ENCODE results near the gene TADA1.

Gene TADA1

DNA sequence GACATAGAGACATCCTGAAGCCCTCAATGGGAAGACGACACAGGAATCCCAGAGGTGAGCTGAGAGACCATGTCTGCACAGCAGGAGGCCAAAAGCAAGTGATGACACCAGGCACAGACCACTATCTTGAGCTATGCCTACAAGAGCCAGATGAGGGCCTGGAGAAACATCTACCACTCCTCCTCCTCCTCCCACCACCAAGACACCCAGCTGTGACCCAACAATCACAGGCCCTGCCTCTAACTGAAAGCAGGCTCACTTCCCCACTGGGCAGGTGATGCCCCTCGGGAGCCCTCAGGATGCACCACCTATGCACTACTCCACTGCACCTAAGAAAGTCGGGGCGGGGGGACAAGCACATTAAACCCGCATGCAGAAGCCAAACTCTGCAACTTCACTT, 16.5 kb downstream of the TADA1 start:
- no peak for DNase-seq (ENCODE audit: low spot score)
- TF ChIP-seq, protein P1, sequence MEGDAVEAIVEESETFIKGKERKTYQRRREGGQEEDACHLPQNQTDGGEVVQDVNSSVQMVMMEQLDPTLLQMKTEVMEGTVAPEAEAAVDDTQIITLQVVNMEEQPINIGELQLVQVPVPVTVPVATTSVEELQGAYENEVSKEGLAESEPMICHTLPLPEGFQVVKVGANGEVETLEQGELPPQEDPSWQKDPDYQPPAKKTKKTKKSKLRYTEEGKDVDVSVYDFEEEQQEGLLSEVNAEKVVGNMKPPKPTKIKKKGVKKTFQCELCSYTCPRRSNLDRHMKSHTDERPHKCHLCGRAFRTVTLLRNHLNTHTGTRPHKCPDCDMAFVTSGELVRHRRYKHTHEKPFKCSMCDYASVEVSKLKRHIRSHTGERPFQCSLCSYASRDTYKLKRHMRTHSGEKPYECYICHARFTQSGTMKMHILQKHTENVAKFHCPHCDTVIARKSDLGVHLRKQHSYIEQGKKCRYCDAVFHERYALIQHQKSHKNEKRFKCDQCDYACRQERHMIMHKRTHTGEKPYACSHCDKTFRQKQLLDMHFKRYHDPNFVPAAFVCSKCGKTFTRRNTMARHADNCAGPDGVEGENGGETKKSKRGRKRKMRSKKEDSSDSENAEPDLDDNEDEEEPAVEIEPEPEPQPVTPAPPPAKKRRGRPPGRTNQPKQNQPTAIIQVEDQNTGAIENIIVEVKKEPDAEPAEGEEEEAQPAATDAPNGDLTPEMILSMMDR (IDR thresholded peaks at IDR 0.05; ENCODE audit: extremely low read depth, missing control alignments) = no peak

DNA sequence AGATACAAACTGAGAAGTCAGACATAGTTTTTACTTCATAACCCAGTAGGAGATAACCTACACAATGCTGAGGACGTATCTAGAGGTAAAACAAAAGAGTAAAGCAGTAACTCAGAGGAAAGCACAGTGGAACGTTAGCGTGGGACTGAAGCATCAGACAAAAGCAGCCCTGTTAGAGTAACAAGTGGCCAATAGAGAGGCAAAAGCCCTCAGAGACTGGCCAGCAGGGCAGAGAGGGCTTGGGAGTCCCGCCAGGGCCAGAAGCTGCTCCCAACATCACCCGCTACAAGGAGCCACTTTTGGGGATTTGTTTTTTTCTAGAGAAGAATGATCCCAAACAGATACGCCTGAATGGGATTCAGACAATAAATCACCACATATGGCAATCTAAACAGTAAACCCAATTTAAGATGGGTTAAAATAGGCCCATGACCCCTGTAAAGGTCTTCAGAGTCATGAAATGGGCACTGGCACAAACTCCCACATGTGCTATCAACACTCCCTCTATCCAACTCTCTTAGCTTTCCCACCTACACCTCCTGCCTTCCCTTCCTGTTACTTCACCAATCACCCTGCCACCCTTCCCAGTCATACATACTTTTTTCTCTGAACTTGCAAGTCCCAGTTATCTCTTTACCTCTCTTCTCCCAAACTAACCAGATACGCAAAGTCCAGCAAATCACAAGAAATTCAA, 17.2 kb downstream of the TADA1 start:
- TF ChIP-seq, protein P1 (IDR thresholded peaks at IDR 0.05; ENCODE audit: extremely low read depth, missing control alignments) = no peak
- no peak for DNase-seq (ENCODE audit: low spot score)

DNA sequence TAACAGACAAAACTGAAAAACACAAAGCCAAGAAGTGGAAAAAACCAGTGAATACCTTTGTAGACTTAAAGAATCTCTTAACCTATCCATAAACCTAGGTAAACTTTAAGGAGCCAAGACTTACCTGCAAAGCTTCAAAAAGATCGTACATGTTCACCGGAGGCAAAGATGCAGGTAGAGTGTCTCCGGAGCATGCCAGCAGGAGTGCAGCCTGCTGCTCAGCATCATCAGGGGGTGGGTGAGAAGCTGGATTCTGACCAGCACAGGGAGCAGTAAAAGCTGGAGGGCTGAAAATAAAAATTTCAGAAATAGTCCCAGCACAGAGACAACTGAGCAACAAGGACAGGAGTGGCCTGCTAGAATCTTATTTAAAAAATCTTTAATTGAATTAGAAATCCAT, 18.1 kb downstream of the TADA1 start:
- TF ChIP-seq, protein P1 (IDR thresholded peaks at IDR 0.05; ENCODE audit: extremely low read depth, missing control alignments) = no peak
- DNase-seq (ENCODE audit: low spot score) = no peak

DNA sequence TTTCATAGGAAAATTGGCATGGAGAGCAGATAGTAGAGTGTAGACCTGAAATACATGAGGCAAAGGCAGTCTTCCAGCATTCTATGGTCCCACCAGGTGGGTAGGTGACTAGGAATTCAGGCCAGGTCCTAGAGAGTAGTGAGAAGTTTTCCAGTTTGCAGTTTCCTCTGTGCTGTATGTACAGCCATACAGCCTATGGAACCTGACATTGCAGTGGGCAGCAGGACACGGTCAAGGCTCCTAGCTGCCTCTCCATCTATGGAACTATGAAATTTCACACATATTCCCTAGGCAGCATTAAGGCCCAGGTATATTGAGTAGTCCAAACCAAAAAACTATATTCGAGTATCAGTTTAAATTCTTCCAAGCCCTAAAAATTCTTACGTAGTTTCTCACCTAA, 20.5 kb downstream of the TADA1 start:
- TF ChIP-seq, protein P1 (IDR thresholded peaks at IDR 0.05; ENCODE audit: extremely low read depth, missing control alignments) = no peak
- no peak for DNase-seq (ENCODE audit: low spot score)

DNA sequence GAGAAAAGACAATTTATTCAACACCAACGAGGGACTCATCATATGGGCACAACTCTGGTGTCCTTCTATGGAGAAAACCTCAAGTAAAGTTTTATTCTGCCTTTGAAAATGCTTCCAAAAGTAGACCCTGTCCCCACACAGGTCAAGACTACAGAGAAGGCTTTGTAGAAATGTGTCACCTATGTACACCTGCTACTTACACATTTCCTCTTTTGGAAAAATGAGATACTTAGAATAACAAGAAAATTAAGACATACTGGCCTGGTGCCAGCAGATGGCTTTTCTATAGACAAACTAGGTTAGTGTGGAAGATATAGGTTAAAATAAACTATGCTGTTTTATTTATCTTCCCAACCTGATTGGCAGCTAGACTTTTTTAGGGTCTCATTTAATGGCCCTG, 23.1 kb downstream of the TADA1 start:
- TF ChIP-seq, protein P1 (IDR thresholded peaks at IDR 0.05; ENCODE audit: extremely low read depth, missing control alignments) = no peak
- DNase-seq (ENCODE audit: low spot score) = no peak

DNA sequence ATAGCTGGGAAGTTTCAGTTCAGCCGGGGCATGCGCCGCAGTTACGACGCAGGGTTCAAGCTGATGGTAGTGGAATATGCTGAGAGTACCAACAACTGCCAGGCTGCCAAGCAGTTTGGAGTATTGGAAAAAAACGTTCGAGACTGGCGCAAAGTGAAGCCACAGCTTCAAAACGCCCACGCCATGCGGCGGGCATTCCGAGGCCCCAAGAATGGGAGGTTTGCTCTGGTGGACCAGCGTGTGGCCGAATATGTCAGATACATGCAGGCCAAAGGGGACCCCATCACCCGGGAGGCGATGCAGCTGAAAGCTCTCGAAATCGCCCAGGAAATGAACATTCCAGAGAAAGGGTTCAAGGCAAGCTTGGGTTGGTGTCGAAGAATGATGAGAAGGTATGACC, 26.9 kb downstream of the TADA1 start:
- DNase-seq (ENCODE audit: low spot score) = no peak
- TF ChIP-seq, protein P1 (IDR thresholded peaks at IDR 0.05; ENCODE audit: extremely low read depth, missing control alignments) = no peak

DNA sequence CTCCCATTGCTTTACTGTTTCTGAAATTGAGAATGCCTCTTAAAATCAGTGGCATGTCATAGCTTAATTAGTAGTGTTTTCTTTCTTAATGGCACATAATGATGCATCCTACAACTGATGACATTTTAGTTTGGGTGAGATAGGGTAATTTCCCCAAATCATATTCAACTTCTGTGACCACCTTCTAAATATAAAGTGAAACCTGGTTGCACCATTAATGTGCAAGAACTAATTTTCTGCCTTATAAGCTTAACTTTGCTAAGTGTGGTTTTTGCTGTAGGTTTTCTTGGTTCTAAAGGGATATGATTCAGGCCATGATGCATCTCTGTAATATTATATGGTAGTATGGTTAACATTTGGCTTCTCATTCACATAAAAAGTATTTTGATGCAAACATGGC, 27.9 kb downstream of the TADA1 start:
- DNase-seq (ENCODE audit: low spot score) = no peak

More for the DNA sequence above, 27.9 kb downstream of the TADA1 start:
- TF ChIP-seq, protein P1 (IDR thresholded peaks at IDR 0.05; ENCODE audit: extremely low read depth, missing control alignments) = no peak

All from GM20000 (cell line).